WTC11 (cell line): ENCODE results near the gene TREX2. TPM values are rescaled to one million over a fixed set of nuclear protein-coding genes. Genes with fewer than 3 reads are reported as not detected.

Experiments
- ATAC-seq: fragments of 200-7000 bp; cut with Tn5 transposase; 2 replicates; pipeline ENCODE4 v1.10.0; 2021; ENCODE audit warnings: mild to moderate bottlenecking, moderate library complexity
- CTCF ChIA-PET: fragments of 300-600 bp; sonication (Branson Sonifier 250); formaldehyde crosslinking; loops from one replicate; lab custom pipeline; 2021; ENCODE audit warnings: antibody characterized with exemption; lab: Charles Lee
- POLR2A ChIA-PET: fragments of 350-600 bp; sonication (Branson Sonifier 250); formaldehyde crosslinking; loops from one replicate; lab custom pipeline; 2021; ENCODE audit warnings: antibody characterized with exemption; lab: Charles Lee
- DNase-seq: peaks from one replicate; pipeline ENCODE4 v3.0.0; 2021; ENCODE audit warnings: low spot score
- H3K27ac Mint-ChIP-seq: 2 replicates; pipeline ENCODE4 v1.8.0; 2021; ENCODE audit warnings: mixed read lengths
- H3K27me3 Mint-ChIP-seq: 2 replicates; pipeline ENCODE4 v1.8.0; 2021; ENCODE audit warnings: low read depth, mild to moderate bottlenecking, moderate library complexity, mixed read lengths
- H3K36me3 Mint-ChIP-seq: 2 replicates; pipeline ENCODE4 v1.8.0; 2021; ENCODE audit warnings: mixed read lengths
- H3K4me1 Mint-ChIP-seq: 2 replicates; pipeline ENCODE4 v1.8.0; 2022; ENCODE audit warnings: mixed read lengths
- H3K4me3 Mint-ChIP-seq: 2 replicates; pipeline ENCODE4 v1.8.0; 2021; ENCODE audit warnings: mild to moderate bottlenecking, moderate library complexity, mixed read lengths
- H3K9me3 Mint-ChIP-seq: 2 replicates; pipeline ENCODE4 v1.8.0; 2021; ENCODE audit warnings: mixed read lengths
- ARID4B ChIP-seq: sonication (generic); formaldehyde crosslinking; IDR thresholded peaks from 2 replicates; pipeline ENCODE4 v1.8.0; 2023; ENCODE audit warnings: missing genetic modification reagents, mild to moderate bottlenecking, borderline replicate concordance
- ATF1 ChIP-seq: sonication (generic); formaldehyde crosslinking; IDR thresholded peaks from 2 replicates; pipeline ENCODE4 v1.8.1; 2023; ENCODE audit warnings: mild to moderate bottlenecking, moderate library complexity, missing genetic modification reagents
- CTCF ChIP-seq: fragments of 200-600 bp; IDR thresholded peaks from 2 replicates; pipeline ENCODE4 v1.8.0; 2022; ENCODE audit warnings: antibody characterized with exemption
- ESRRA ChIP-seq: sonication (generic); formaldehyde crosslinking; IDR thresholded peaks from 2 replicates; pipeline ENCODE4 v1.8.1; 2022; ENCODE audit warnings: mild to moderate bottlenecking, missing genetic modification reagents, borderline replicate concordance
- FOXK1 ChIP-seq: sonication (generic); formaldehyde crosslinking; IDR thresholded peaks from 2 replicates; pipeline ENCODE4 v1.8.0; 2022; ENCODE audit warnings: mild to moderate bottlenecking, moderate library complexity, missing genetic modification reagents
- FOXP1 ChIP-seq: sonication (generic); formaldehyde crosslinking; IDR thresholded peaks from 2 replicates; pipeline ENCODE4 v1.8.0; 2022; ENCODE audit warnings: missing genetic modification reagents, mild to moderate bottlenecking, moderate library complexity, borderline replicate concordance
- IRF1 ChIP-seq: sonication (generic); formaldehyde crosslinking; IDR thresholded peaks from 2 replicates; pipeline ENCODE4 v1.8.0; 2023; ENCODE audit warnings: missing genetic modification reagents
- IRF2 ChIP-seq: sonication (generic); formaldehyde crosslinking; IDR thresholded peaks from 2 replicates; pipeline ENCODE4 v1.8.0; 2022; ENCODE audit warnings: low read depth, missing genetic modification reagents, borderline replicate concordance
- KAT7 ChIP-seq: sonication (generic); formaldehyde crosslinking; IDR thresholded peaks from 2 replicates; pipeline ENCODE4 v1.8.1; 2023; ENCODE audit warnings: missing genetic modification reagents, mild to moderate bottlenecking, borderline replicate concordance
- NFE2L1 ChIP-seq: sonication (generic); formaldehyde crosslinking; IDR thresholded peaks from 2 replicates; pipeline ENCODE4 v1.8.1; 2023; ENCODE audit warnings: missing genetic modification reagents
- OVOL2 ChIP-seq: fragments of 250-450 bp; sonication (Bioruptor Pico); IDR thresholded peaks from 2 replicates; pipeline ENCODE4 v1.9.0; 2021; ENCODE audit warnings: mild to moderate bottlenecking, borderline replicate concordance
- PRRX2 ChIP-seq: fragments of 250-450 bp; sonication (Bioruptor Pico); IDR thresholded peaks from 2 replicates; pipeline ENCODE4 v1.8.0; 2021; ENCODE audit warnings: mild to moderate bottlenecking
- RELA ChIP-seq: sonication (generic); formaldehyde crosslinking; IDR thresholded peaks from 2 replicates; pipeline ENCODE4 v1.8.1; 2022; ENCODE audit warnings: missing genetic modification reagents, mild to moderate bottlenecking, borderline replicate concordance
- TP53 ChIP-seq: sonication (generic); formaldehyde crosslinking; IDR thresholded peaks from 2 replicates; pipeline ENCODE4 v1.8.1; 2023; ENCODE audit warnings: mild to moderate bottlenecking, missing genetic modification reagents
- ZNF121 ChIP-seq: sonication (generic); formaldehyde crosslinking; IDR thresholded peaks from 2 replicates; pipeline ENCODE4 v1.8.0; 2023; ENCODE audit warnings: missing genetic modification reagents
- ZNF281 ChIP-seq: sonication (generic); formaldehyde crosslinking; IDR thresholded peaks from 2 replicates; pipeline ENCODE4 v1.8.0; 2023; ENCODE audit warnings: mild to moderate bottlenecking, missing genetic modification reagents
- ZNF423 ChIP-seq: fragments of 250-450 bp; sonication (Bioruptor Pico); IDR thresholded peaks from 2 replicates; pipeline ENCODE4 v2.1.2; 2022; ENCODE audit warnings: mild to moderate bottlenecking, moderate library complexity
- ZSCAN18 ChIP-seq: fragments of 250-450 bp; sonication (Bioruptor Pico); IDR thresholded peaks from 2 replicates; pipeline ENCODE4 v2.1.2; 2022; ENCODE audit warnings: mild to moderate bottlenecking, moderate library complexity
- total RNA-seq: library from RNA; stranded (reverse); gene quantifications from 3 replicates; pipeline ENCODE4 v1.2.3, GENCODE V29; 2021
- TF ChIP-seq, protein P1 (sequence below): fragments of 250-450 bp; sonication (Bioruptor Pico); IDR thresholded peaks from 2 replicates; pipeline ENCODE4 v1.9.0; 2021; ENCODE audit warnings: mild to moderate bottlenecking
- TF ChIP-seq, protein P2 (sequence below): sonication (generic); formaldehyde crosslinking; IDR thresholded peaks from 2 replicates; pipeline ENCODE4 v1.8.1; 2022; ENCODE audit warnings: mild to moderate bottlenecking, moderate library complexity, missing genetic modification reagents

Gene TREX2
- total RNA-seq, 1 experiment from 2014 or later: 1.5 TPM

DNA sequence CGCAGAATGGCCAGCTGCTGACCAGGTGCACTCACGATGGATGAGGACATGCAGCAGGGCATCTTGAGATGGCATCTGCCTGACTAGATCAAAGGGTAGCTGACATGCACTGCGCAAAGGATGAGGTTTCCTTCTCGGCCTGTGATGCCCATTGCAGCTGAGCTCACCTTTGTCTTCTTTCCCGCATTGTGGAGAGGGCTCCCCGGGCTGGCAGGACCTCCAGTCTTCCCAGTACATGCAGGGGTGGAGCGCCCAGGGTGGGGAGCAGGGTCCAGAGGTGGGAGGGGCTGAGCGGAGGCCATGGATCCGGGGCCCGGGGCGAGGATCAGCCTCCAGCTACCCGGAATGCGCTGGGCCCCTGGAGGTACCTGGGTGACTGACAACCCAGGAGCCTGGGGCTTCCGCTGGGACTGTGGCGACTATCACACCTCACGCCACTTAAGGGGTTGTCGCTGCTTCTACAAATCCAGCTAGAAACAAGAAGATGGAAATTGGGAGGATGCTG is 12.0 kb downstream of the TREX2 start:
- no peak for DNase-seq
- H3K9me3 Mint-ChIP-seq: peaks cover 9% of the 10 kb centered on the region
- no peak overlapping the region for H3K27ac Mint-ChIP-seq
- no peaks in the 10 kb centered on the region for H3K36me3 Mint-ChIP-seq
- H3K4me3 Mint-ChIP-seq: no peak overlapping the region
- no peaks in the 10 kb centered on the region for H3K27me3 Mint-ChIP-seq
- ChIA-PET POLR2A (no interaction called here), CTCF (no interaction called here)
- no peak for TF ChIP-seq ZSCAN18 (CRISPR knock-in tag)
- TF ChIP-seq, protein P1, sequence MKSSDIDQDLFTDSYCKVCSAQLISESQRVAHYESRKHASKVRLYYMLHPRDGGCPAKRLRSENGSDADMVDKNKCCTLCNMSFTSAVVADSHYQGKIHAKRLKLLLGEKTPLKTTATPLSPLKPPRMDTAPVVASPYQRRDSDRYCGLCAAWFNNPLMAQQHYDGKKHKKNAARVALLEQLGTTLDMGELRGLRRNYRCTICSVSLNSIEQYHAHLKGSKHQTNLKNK (CRISPR knock-in tag): no peak
- no peak for TF ChIP-seq CTCF
- TF ChIP-seq FOXP1: no peak
- no peak for TF ChIP-seq ESRRA (CRISPR knock-in tag)
- TF ChIP-seq PRRX2 (CRISPR knock-in tag): no peak
- no peak for TF ChIP-seq ZNF281 (CRISPR knock-in tag)
- TF ChIP-seq OVOL2: no peak
- no peak for TF ChIP-seq FOXK1
- TF ChIP-seq ZNF121: no peak
- no peak for TF ChIP-seq IRF1
- no peak for TF ChIP-seq RELA (CRISPR knock-in tag)
- TF ChIP-seq ATF1 (CRISPR knock-in tag): no peak
- TF ChIP-seq ZNF423 (CRISPR knock-in tag): no peak
- no peak for TF ChIP-seq ARID4B (CRISPR knock-in tag)
- TF ChIP-seq, protein P2, sequence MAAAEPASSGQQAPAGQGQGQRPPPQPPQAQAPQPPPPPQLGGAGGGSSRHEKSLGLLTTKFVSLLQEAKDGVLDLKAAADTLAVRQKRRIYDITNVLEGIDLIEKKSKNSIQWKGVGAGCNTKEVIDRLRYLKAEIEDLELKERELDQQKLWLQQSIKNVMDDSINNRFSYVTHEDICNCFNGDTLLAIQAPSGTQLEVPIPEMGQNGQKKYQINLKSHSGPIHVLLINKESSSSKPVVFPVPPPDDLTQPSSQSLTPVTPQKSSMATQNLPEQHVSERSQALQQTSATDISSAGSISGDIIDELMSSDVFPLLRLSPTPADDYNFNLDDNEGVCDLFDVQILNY: no peak
- no peak for TF ChIP-seq TP53
- no peak for TF ChIP-seq IRF2
- no peak for TF ChIP-seq KAT7 (CRISPR knock-in tag)
- TF ChIP-seq NFE2L1 (CRISPR knock-in tag): no peak
- no peak for ATAC-seq
- H3K4me1 Mint-ChIP-seq: no peaks in the 10 kb centered on the region
